ENCODE measurements around the gene PLCD3. TPM values are rescaled to one million over a fixed set of nuclear protein-coding genes. Genes with fewer than 3 reads are reported as not detected.

Gene PLCD3
- total and polyA plus RNA-seq, 2 of the 8 experiments (the other 6 are each of a cell fraction or from before 2014, with no cell fraction given) = 26.5 to 48.1 TPM

GRCh38 chr17:45104497-45104896 is 27.8 kb downstream of the PLCD3 start:
- no peak overlapping the region for H3K14ac ChIP-seq (ENCODE audit: insufficient read length)
- FAIRE-seq (no peak), DNase-seq (ENCODE audit: low read depth in 1 of 2, low spot score in 2 of 2) (no peak)
- no peak overlapping the region for H3K4me2 ChIP-seq (ENCODE audit: insufficient read depth in 1 of 2, low read depth in 2 of 2, low read length in 2 of 2)
- H3K9me3 ChIP-seq (ENCODE audit: insufficient read depth in 2 of 2, low read depth in 1 of 2, low read length in 1 of 2) = no peaks in the 10 kb centered on the region
- ChIA-PET CTCF (ENCODE audit: partially characterized antibody) (interaction anchor here (0.6 to 8.1 kb wide), 19 partner anchors 7 to 204 kb away, joined by 3 to 67 read pairs (median 3); partner anchors contain the start of gene PLCD3), POLR2A (ENCODE audit: partially characterized antibody) (interaction anchor here (1.4 to 2.0 kb wide), 5 partner anchors 10 to 247 kb away, joined by 3 to 6 read pairs (median 4); partner anchors contain the start of gene HEXIM1)
- no peak overlapping the region for H2BK15ac ChIP-seq (ENCODE audit: low read length)
- H4K8ac ChIP-seq (ENCODE audit: extremely low read depth, insufficient read depth, low read length) = no peak overlapping the region
- H3K23ac ChIP-seq (ENCODE audit: insufficient read length) = no peak overlapping the region
- no peak overlapping the region for H3K4me3 ChIP-seq (ENCODE audit: extremely low read depth in 1 of 4, insufficient read depth in 2 of 4, low read depth in 3 of 4, low read length in 4 of 4)
- no peaks in the 10 kb centered on the region for H3K23me2 ChIP-seq (ENCODE audit: low read depth, low read length)
- H3K4me1 ChIP-seq (replicated peaks in 1 of 4; ENCODE audit: control insufficient read depth in 3 of 4, insufficient read depth in 4 of 4, low read length in 3 of 4) = no peaks in the 10 kb centered on the region
- H2BK120ac ChIP-seq (replicated peaks; ENCODE audit: low read depth, low read length) = no peak overlapping the region
- no peak overlapping the region for H2AK5ac ChIP-seq (ENCODE audit: low read depth, low read length)
- peaks cover 6 to 8% of the 10 kb centered on the region in 2 experiments for H4K20me1 ChIP-seq (replicated peaks in 1 of 2; ENCODE audit: control insufficient read depth in 1 of 2, insufficient read depth in 2 of 2, low read length in 2 of 2)
- no peaks in the 10 kb centered on the region; the same call in 1 of the 2 replicates for H3K79me1 ChIP-seq (ENCODE audit: low read depth, low read length)
- H3K56ac ChIP-seq (replicated peaks; ENCODE audit: insufficient read length, low read depth, low read length) = no peak overlapping the region
- H2BK20ac ChIP-seq (ENCODE audit: low read length) = no peak overlapping the region
- H4K91ac ChIP-seq (replicated peaks; ENCODE audit: insufficient read length, low read length) = no peak overlapping the region
- no peaks in the 10 kb centered on the region for H3K79me2 ChIP-seq (ENCODE audit: control insufficient read depth in 1 of 2, insufficient read depth in 2 of 2, low read length in 2 of 2)
- H4K5ac ChIP-seq (ENCODE audit: insufficient read length, low read depth, low read length) = no peak overlapping the region
- H2BK5ac ChIP-seq (ENCODE audit: low read depth, low read length) = no peak overlapping the region
- H3K9ac ChIP-seq (replicated peaks in 1 of 4; ENCODE audit: extremely low read depth in 1 of 4, low read depth in 3 of 4, low read length in 3 of 4) = no peak overlapping the region
- peaks cover 47 to 74% (median 66%) of the 10 kb centered on the region in 4 experiments for H3K36me3 ChIP-seq (ENCODE audit: control insufficient read depth in 2 of 4, insufficient read depth in 4 of 4, low read length in 3 of 4)
- no peak overlapping the region for H2BK12ac ChIP-seq (ENCODE audit: low read depth, low read length)
- 97% methylated on average over 6 of the region's 6 CpGs; no CpG with 5 or more reads in 1 of the 2 experiments for WGBS, 2 experiments (ENCODE audit: extremely low coverage in 1 of 2, insufficient coverage in 1 of 2, insufficient read length in 1 of 2, insufficient replicate concordance in 2 of 2, low coverage in 1 of 2, low lambda C conversion rate in 2 of 2, missing lambda C conversion rate in 1 of 2)
- no peak overlapping the region for H2AFZ ChIP-seq (ENCODE audit: low read length)
- no peak overlapping the region for H3K4ac ChIP-seq (replicated peaks; ENCODE audit: insufficient read length, low read depth, low read length)
- H3K27me3 ChIP-seq (replicated peaks in 1 of 4; ENCODE audit: control insufficient read depth in 3 of 4, extremely low read depth in 1 of 4, insufficient read depth in 3 of 4, low read length in 3 of 4) = no peaks in the 10 kb centered on the region
- H3K18ac ChIP-seq (ENCODE audit: extremely low read depth, low read length) = no peak overlapping the region
- H3K27ac ChIP-seq (ENCODE audit: low read depth, low read length) = no peak overlapping the region
- TF ChIP-seq KDM1A (IDR thresholded peaks at IDR 0.05; ENCODE audit: borderline replicate concordance, low read length) (no peak), RBBP5 (IDR thresholded peaks at IDR 0.05; ENCODE audit: borderline replicate concordance, low read depth, low read length) (no peak), SIX5 (IDR thresholded peaks at IDR 0.05; ENCODE audit: low read depth, low read length) (no peak), SP1 (IDR thresholded peaks at IDR 0.05; ENCODE audit: low read depth, low read length) (no peak), MAFK (IDR thresholded peaks at IDR 0.05; ENCODE audit: low read depth, low read length) (no peak), CBX8 (IDR thresholded peaks at IDR 0.05; ENCODE audit: borderline replicate concordance, low read depth, low read length) (no peak), ATF3 (IDR thresholded peaks at IDR 0.05; ENCODE audit: insufficient read depth, low read depth, low read length) (no peak), TCF12 (IDR thresholded peaks at IDR 0.05; ENCODE audit: low read depth, low read length) (no peak), KDM4A (IDR thresholded peaks at IDR 0.05; ENCODE audit: low read depth, low read length, severe bottlenecking) (no peak), RNF2 (IDR thresholded peaks at IDR 0.05; ENCODE audit: borderline replicate concordance, low read depth, low read length, missing control alignments, poor library complexity, severe bottlenecking) (no peak), PHF8 (conservative IDR thresholded peaks at IDR 0.05; ENCODE audit: low read depth, low read length) (no peak), POU5F1 (IDR thresholded peaks at IDR 0.05; ENCODE audit: low read depth, low read length) (no peak)
